Endothelial cell of umbilical vein (primary cell): Measurements from ENCODE around the gene ERI2. TPM values are rescaled to one million over a fixed set of nuclear protein-coding genes. Genes with fewer than 3 reads are reported as not detected.

Experiments used
- BruUV-seq: library from RNA; stranded (reverse); fragments of 400-500 nt; replicated peaks from 2 replicates; lab custom pipeline; 2021; lab: Mats Ljungman, UMichigan
- CTCF ChIA-PET: fragments of 300-600, 350-600 bp; sonication (Branson Sonifier 250); formaldehyde crosslinking; loops from one replicate; lab custom pipeline; 2021; ENCODE audit warnings: antibody characterized with exemption, inconsistent platforms; lab: Charles Lee
- POLR2A ChIA-PET: fragments of 300-600, 350-600 bp; sonication (Branson Sonifier 250); formaldehyde crosslinking; loops from one replicate; lab custom pipeline; 2021; ENCODE audit warnings: antibody characterized with exemption, inconsistent platforms; lab: Charles Lee
- DNase-seq: peaks from one replicate; pipeline ENCODE4 v3.0.0-alpha.2; 2011; ENCODE audit warnings: low read depth, low spot score
- FAIRE-seq: peaks from 2 replicates; lab custom pipeline; 2011; peaks lifted over from hg19 to GRCh38; lab: Jason Lieb, UNC
- H2AFZ ChIP-seq: 2 replicates; pipeline ENCODE4 v1.6.0; 2012; ENCODE audit warnings: low read depth, low read length, control low read depth, inconsistent platforms
- H3K27ac ChIP-seq: 2 replicates; pipeline ENCODE4 v1.5.1; 2011; ENCODE audit warnings: low read depth, mild to moderate bottlenecking, control low read depth, low read length, moderate library complexity; ENCODE audit not compliant: insufficient read depth
- H3K27me3 ChIP-seq, 2 experiments: 2 replicates each; pipeline versions ENCODE4 v1.6.0 to v1.6.1; 2011; ENCODE audit warnings: low read length in 2 of 2, mixed read lengths in 1 of 2; ENCODE audit not compliant: control insufficient read depth in 2 of 2, insufficient read depth in 2 of 2
- H3K36me3 ChIP-seq, 2 experiments: 2 replicates in 1 of 2; 3 replicates in 1 of 2; pipeline ENCODE4 v1.5.1; 2011; ENCODE audit warnings: low read length in 2 of 2, mild to moderate bottlenecking in 1 of 2, moderate library complexity in 1 of 2; ENCODE audit not compliant: control insufficient read depth in 2 of 2, insufficient read depth in 2 of 2; ENCODE audit errors: extremely low read depth in 1 of 2
- H3K4me1 ChIP-seq: 3 replicates; pipeline ENCODE4 v1.5.1; 2011; ENCODE audit warnings: mild to moderate bottlenecking, low read length; ENCODE audit not compliant: control insufficient read depth, insufficient read depth; ENCODE audit errors: extremely low read depth
- H3K4me2 ChIP-seq: 2 replicates; pipeline ENCODE4 v1.6.1; 2011; ENCODE audit warnings: low read length, control low read depth, mixed read lengths; ENCODE audit not compliant: insufficient read depth
- H3K4me3 ChIP-seq, 3 experiments: fragments of 200-600 bp in 1 of 3; sonication (generic), shearing (Covaris generic) in 1 of 3; replicated peaks in 1 of 3; 2 replicates each; pipeline ENCODE4 v1.5.1; 2011 to 2016; ENCODE audit warnings: control low read depth in 3 of 3, low read length in 3 of 3, mild to moderate bottlenecking in 2 of 3, inconsistent platforms in 1 of 3, low read depth in 1 of 3, moderate library complexity in 1 of 3; ENCODE audit not compliant: insufficient read depth in 1 of 3
- H3K79me2 ChIP-seq: 2 replicates; pipeline ENCODE4 v1.6.0; 2012; ENCODE audit warnings: low read length, inconsistent platforms; ENCODE audit not compliant: control insufficient read depth, insufficient read depth
- H3K9ac ChIP-seq: replicated peaks from 2 replicates; pipeline ENCODE3; 2011; ENCODE audit warnings: low read length, control low read depth; ENCODE audit not compliant: insufficient read depth; ENCODE audit errors: extremely low read depth
- H3K9me1 ChIP-seq: replicated peaks from 3 replicates; pipeline ENCODE4 v1.6.0; 2011; ENCODE audit warnings: mild to moderate bottlenecking, low read length; ENCODE audit not compliant: control insufficient read depth, insufficient read depth; ENCODE audit errors: extremely low read depth
- H3K9me3 ChIP-seq: replicated peaks from 2 replicates; pipeline ENCODE4 v1.5.1; 2012; ENCODE audit warnings: low read length, inconsistent platforms; ENCODE audit not compliant: control insufficient read depth, insufficient read depth
- H4K20me1 ChIP-seq: replicated peaks from 2 replicates; pipeline ENCODE3; 2011; ENCODE audit warnings: mild to moderate bottlenecking, low read length; ENCODE audit not compliant: control insufficient read depth, insufficient read depth; ENCODE audit errors: extremely low read depth
- CTCF ChIP-seq, 2 donors: IDR thresholded peaks; 1 replicate in 1 of 2; 2 replicates in 1 of 2; pipeline ENCODE4 v1.5.1; 2011; ENCODE audit warnings: low read length in 2 of 2, mild to moderate bottlenecking in 2 of 2, moderate library complexity in 2 of 2, control low read depth in 1 of 2, inconsistent platforms in 1 of 2, low read depth in 1 of 2; ENCODE audit not compliant: insufficient read depth in 1 of 2; ENCODE audit errors: extremely low read depth in 1 of 2
- EZH2 ChIP-seq: IDR thresholded peaks from 2 replicates; pipeline ENCODE4 v1.6.1; 2012; ENCODE audit warnings: borderline replicate concordance, low read depth, mild to moderate bottlenecking, moderate library complexity, low read length, inconsistent platforms; ENCODE audit not compliant: severe bottlenecking
- FOS ChIP-seq: IDR thresholded peaks from 2 replicates; pipeline ENCODE4 v1.6.1; 2011; ENCODE audit warnings: mild to moderate bottlenecking, low read length, moderate library complexity, borderline replicate concordance; ENCODE audit not compliant: insufficient read depth
- GATA2 ChIP-seq: IDR thresholded peaks from 2 replicates; pipeline ENCODE4 v1.7.0; 2011; ENCODE audit warnings: low read depth, mild to moderate bottlenecking, moderate library complexity, mixed read lengths, low read length; ENCODE audit not compliant: insufficient read length, insufficient read depth
- JUN ChIP-seq: IDR thresholded peaks from 2 replicates; pipeline ENCODE4 v1.6.1; 2011; ENCODE audit warnings: borderline replicate concordance, low read depth; ENCODE audit not compliant: insufficient read length, insufficient read depth
- MAX ChIP-seq: IDR thresholded peaks from 2 replicates; pipeline ENCODE4 v1.6.1; 2011; ENCODE audit not compliant: insufficient read depth, insufficient read length
- MYC ChIP-seq: IDR thresholded peaks from one replicate; pipeline ENCODE4 v1.6.1; 2011; ENCODE audit warnings: mild to moderate bottlenecking, low read depth, low read length
- POLR2A ChIP-seq: IDR thresholded peaks from 2 replicates; pipeline ENCODE4 v1.6.1; 2012; ENCODE audit warnings: low read depth, mild to moderate bottlenecking, control low read depth, low read length
- POLR2AphosphoS5 ChIP-seq: IDR thresholded peaks from 2 replicates; pipeline ENCODE4 v1.6.1; 2012; ENCODE audit warnings: low read depth, mild to moderate bottlenecking, control low read depth, low read length, moderate library complexity; ENCODE audit not compliant: insufficient read depth
- dilution Hi-C: fragments of 300-500 bp; cut with MboI; formaldehyde crosslinking; loops from one replicate; pipeline ENCODE4 v1.15.0; 2019; ENCODE audit warnings: low sequenced_read_pairs; ENCODE audit not compliant: extremely low pct_ligation_motif_present
- intact Hi-C: fragments of 100-400 bp; cut with micrococcal nuclease; formaldehyde crosslinking; loops from one replicate; pipeline ENCODE4 v1.10.0; 2022
- polyA plus RNA-seq, 4 experiments: library from polyadenylated mRNA; depleted of rRNA in 3 of 4; stranded (reverse) in 3 of 4; unstranded in 1 of 4; fragments of >200 nt; gene quantifications; 2 replicates each; pipeline versions ENCODE4 v1.2.1 to v1.2.3, GENCODE V29; 2011 to 2012; ENCODE audit warnings: missing spikeins in 1 of 4
- total RNA-seq: library from RNA; stranded (reverse); gene quantifications from 2 replicates; pipeline ENCODE4 v1.2.3, GENCODE V29; 2021

ERI2 gene
- total and polyA plus RNA-seq, 2 donors (not counting 3 experiments of a cell fraction or from before 2014, with no cell fraction given): 6.6 to 8.9 TPM

GRCh38 chr16:20830372-20830771 lies 24.1 kb upstream of the ERI2 start:
- intact Hi-C loops (no loop called here), dilution Hi-C loops (no loop called here)
- Histone ChIP-seq H2AFZ (no peak overlapping the region), H3K36me3 (peaks cover 4 to 9% of the 10 kb centered on the region in 2 experiments), H3K4me1 (no peaks in the 10 kb centered on the region), H4K20me1 (no peaks in the 10 kb centered on the region), H3K9me3 (no peaks in the 10 kb centered on the region), H3K27me3 (no peaks in the 10 kb centered on the region), H3K9me1 (no peaks in the 10 kb centered on the region), H3K4me3 (no peak overlapping the region), H3K27ac (no peak overlapping the region), H3K79me2 (no peaks in the 10 kb centered on the region), H3K4me2 (no peak overlapping the region), H3K9ac (no peak overlapping the region)
- TF ChIP-seq GATA2 (no peak), POLR2A (no peak), MYC (no peak), FOS (no peak), EZH2 (no peak), POLR2AphosphoS5 (no peak), JUN (no peak), MAX (no peak), CTCF (IDR thresholded peaks at IDR 0.05; ENCODE audit: extremely low read depth in 1 of 2, insufficient read depth in 1 of 2, low read depth in 1 of 2, low read length in 2 of 2) (no peak)
- no peak for DNase-seq
- ChIA-PET POLR2A (no interaction called here), CTCF (no interaction called here)
- no TSS peak for BruUV-seq
- FAIRE-seq: no peak
